NCI-H1694 treated with DMSO at 0.1 percent for 48 hours (cell line): Measurements from ENCODE around the gene OR6S1.
A peak's percentile ranks its signal among the peaks of the same experiment; 100 is the strongest.

Source experiments
- DNase-seq: peaks from one replicate; lab custom pipeline; 2025; lab: John Stamatoyannopoulos, UW

The OR6S1 gene

DNA sequence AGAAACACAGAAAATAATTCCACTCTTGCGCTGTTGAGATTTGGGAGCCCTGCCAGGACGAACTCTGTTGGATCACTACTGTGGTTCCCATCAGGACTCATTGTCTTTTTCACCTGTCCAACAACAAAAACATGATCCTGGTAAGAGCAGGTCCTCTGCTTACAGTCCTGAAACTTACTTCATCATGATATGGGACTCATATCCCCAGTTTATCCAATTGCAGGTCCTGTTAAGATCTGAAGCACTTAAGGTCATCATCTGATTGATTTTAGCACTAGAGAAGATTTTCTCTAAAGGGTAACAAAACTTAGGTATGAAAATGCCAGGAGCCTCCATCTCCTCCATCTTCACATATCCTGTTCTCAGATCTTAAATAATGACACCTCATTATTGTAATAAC lies at the start of gene OR6S1:
TSS of gene OR6S1 (minus strand) at position 101 of the 400 bp plus-strand sequence. CDS start at position 101, 0 bp downstream.
- no peak for DNase-seq

DNA sequence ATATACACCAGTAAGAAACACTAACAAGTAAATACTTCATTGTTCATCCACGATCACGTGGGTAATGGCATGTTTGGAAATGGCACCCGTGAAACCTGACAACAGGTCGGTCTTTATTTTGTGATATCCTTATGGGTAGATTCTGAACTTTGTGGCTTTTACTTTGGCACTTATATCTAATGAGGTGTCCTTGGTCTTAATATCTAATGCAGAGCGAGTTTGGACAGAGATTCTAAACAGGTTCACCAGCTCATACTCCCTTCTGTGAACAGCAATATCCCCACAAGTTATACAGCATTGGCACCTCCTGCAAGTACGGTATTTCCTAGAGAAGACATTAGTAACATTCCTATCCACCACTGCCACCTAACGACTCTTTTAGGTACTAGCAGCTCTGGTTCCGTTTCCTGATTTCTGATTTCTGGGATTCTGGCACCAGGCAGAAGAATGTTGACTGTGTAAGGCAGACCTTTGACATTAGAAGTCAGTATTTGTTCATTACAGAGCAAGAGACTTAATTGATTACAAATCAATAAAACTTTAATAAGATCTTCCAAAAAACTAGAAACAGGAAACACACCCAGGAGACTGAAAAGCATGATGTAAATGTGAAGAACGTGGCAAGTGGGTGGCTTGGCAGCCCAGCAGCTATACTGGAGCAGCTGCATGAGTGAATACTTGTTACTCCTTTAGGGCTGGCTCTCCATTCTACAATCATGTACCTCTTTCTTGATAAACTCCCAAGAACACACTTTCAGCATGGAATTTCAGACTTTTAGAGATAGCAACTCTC lies 49.6 kb upstream of the OR6S1 start:
- peak; percentile 91 for DNase-seq

- no peak for DNase-seq
Measured at GRCh38 chr14:20688167-20688839, 46.8 kb upstream of the OR6S1 start, which contains the start of gene ANG. ANG (plus strand) TSS chr14:20688764; CDS start chr14:20693565, 4,801 bp downstream.

GRCh38 chr14:20687362-20688166 lies 46.1 kb upstream of the OR6S1 start:
- no peak for DNase-seq

DNA sequence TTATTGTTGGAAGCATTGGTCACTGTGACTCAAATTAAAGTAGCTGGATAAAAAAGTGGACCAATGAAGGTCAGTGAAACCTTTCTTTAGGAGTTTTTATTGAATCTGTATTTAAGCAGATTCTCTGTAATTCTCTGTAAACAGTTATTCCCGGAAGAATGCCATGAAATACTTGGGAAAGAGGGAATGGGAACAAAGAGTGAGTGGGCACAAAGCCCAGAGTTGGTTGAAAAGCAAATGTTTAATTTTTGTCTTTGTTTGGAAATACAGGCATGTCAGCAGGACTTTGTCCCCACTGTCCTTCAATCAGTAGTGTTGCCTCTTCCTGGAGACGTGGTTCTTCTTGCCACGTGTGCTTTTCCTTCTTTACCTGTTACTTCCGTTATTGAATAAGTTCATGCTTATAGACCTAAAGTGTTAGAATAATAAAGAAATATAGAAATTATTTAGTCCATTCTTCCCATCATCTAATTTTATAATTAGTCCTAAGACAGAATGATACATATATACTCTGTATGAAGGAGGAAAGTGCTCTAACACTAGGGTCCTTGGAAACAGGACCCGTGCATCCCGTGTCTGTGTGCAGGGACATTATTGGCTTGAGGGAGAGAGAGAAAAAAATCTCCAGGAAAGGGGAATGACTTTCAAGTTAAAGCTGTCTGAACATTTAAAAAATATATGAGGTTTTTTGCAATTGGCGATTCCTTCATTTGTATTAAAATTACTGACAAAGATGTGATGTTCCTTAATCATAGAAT lies 45.1 kb upstream of the OR6S1 start:
- no peak for DNase-seq

GRCh38 chr14:20684662-20685456 lies 43.4 kb upstream of the OR6S1 start:
- DNase-seq, result no peak

DNA sequence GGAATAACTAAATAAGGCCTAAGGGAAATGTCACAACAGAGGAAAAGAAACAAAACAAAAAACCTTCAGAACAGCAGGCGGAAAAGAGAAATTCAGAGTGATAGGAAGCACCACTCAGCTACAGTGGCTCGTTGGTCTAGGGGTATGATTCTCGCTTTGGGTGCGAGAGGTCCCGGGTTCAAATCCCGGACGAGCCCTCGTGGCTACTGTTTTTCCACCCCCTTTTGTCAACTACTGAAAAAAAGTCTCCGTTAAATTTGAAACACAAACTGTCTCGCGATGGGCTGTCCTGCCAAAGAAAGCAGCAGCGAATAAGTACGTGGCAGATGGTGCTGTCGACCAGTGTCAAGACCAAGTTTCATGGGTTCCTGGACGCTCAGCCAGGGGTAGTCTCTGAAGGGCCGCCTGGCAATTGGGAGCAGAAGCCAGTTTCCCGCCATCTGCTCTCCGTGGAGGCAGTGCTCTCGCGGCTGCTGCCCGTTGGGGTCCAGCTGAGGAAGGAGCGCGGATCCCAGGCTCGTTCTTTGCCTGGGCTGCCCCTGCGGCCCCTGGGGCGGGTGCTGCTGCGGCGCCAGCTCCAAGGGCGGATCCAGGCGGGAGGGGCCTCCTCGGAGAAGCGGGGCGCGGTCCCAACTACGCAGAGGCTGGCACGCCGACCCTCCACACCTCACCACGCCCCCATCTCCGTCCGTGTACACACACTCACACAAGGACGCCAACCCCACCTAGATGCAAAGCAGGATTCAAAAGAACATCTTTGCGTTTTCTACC lies 42.6 kb upstream of the OR6S1 start, which contains the start of gene RNASE4:
TSS of gene RNASE4 (plus strand) at position 670 of the 771 bp plus-strand sequence. CDS start 14,812 bp downstream, outside the sequence.
- peak; percentile 82 for DNase-seq

DNA sequence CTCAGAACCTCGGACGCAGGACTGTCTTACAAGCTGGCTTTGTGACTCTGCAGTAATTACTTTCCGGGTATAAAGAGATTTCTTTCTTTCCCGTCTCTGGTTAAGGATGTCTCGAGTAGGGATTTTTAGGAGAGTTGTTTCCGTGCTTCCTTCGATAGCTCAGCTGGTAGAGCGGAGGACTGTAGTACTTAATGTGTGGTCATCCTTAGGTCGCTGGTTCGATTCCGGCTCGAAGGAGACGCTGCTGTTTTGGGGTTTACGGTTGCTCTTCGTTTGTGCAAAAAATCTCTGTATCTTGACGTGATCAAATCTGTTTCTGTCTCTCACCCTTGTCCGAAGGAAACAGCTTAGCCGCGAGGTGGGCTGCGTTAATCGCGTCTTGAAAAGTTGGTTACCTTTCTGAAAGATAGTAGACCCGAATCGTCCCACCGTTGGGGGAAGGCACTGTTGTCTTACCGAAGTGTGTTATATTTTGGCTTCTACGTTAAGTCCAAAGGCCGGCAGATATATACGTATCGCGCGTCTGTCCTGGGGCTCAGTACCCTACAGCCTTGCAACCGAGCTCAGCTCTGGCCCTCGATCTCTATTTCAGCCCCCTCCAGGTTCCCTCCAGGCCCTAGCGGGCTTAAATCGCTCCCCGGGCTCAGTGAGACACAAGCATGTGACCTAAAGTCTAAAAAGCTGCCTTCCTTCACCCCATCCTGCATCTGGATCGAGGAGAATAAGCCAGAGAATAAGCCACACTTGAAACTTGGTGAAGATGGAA lies 41.8 kb upstream of the OR6S1 start:
- peak; percentile 94 for DNase-seq

DNA sequence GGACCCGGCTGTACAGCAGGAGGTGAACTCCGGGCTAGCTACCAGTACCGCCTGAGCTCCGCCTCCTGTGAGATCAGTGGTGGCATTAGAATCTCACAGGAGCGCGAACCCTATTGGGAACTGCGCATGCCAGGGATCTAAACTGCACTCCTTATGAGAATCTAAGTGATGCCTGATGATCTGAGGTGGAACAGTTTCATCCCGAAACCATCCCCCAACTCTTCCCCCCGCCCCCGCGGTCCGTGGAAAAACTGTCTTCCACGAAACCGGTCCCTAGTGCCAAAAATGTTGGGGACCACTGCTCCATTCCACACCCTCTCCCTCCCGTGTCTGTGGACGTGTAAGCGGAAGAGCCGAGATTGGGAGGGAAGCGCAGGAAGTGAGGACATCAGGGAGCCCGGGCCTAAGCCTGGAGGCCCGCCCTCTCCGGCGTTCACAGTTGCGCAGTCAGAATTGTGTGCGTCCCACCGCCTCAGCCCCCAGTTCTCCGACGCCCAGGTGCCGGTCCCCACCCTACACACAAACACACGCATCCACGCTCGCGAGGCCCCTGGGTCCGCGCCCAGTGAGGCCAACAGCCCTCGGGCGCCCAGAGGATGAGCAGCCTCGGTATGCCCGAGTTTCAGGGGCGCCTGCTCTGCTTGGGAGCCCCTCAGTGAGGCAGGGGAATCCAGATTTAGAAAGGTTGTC lies 41.1 kb upstream of the OR6S1 start:
- DNase-seq, result peak; percentile 96

DNA sequence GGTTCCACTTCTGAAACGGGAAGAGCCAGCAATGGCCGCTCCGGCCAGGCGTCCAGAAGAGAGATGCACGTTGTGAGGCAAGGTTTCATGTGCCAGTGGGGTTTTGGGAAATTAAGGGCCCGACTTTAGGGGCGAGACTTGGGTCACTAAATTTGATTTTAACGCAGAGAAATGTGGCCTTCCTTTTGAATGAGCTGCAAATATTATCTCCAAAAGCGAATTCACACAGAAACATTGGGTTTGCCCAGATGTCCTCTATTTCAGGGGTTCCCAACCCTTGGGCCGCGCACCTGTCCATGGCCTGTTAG lies 40.6 kb upstream of the OR6S1 start:
- no peak for DNase-seq

GRCh38 chr14:20681348-20682126 lies 40.0 kb upstream of the OR6S1 start:
- peak; percentile 81 for DNase-seq

DNA sequence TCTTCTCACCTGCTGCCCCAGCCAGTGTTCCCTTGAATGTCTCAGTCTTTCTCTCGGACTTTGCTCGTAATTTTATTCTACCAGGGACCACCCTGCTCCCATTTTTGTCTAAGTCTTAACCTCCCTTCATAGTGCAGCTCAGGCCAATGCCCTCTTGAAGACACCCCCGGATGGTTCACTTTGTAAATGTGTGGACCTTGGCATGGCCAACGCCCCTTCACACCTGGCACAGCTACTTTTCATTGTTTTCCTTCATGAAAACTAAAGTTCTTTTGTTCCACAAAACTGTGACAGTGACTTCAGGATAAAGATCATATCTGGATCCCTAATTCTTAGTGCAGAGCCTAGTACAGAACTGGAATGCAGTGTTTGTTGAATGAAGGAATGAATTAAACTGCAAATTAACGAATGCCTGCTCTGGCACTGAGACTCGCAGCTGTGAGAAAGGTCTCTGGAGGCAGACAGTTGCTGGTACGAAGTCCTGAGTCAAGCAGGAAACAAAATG lies 39.4 kb upstream of the OR6S1 start:
- no peak for DNase-seq

DNA sequence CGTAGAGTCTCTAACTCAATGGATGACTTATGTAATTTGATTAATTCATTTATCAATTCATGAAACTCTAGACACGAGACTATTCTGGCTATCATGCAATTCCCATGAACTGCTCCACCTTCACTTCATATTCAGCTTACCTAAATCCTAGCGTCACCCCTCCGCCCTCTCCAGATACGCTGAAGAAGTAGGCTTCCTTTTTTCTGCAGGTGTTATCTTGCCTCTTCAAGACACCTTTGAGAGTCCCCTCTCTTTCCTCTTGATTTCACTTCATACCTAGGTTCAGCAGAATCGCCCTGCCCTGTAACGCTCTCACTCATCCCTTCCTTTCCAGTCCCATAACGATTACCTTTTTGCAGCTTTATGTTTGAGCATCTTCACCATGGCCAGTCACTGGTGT lies 38.9 kb upstream of the OR6S1 start:
- no peak for DNase-seq

DNA sequence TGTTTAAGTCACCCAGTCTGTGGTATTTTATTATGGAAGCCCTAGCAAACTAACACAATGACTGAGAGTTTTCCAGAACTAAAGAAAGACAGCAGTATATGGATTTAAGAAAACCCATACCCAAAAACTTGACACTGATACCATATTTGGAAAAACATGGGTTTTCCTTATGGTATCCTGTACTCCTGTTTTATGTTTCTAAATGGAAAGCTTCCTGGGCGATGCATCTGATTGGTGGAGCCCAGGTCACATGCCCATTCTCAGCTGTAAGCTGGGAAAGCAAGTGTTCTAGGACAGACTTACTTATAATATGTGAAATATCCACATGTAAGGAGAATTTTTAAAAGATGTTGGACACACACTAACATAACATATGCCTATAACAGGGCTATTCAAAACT lies 38.4 kb upstream of the OR6S1 start:
- no peak for DNase-seq

DNA sequence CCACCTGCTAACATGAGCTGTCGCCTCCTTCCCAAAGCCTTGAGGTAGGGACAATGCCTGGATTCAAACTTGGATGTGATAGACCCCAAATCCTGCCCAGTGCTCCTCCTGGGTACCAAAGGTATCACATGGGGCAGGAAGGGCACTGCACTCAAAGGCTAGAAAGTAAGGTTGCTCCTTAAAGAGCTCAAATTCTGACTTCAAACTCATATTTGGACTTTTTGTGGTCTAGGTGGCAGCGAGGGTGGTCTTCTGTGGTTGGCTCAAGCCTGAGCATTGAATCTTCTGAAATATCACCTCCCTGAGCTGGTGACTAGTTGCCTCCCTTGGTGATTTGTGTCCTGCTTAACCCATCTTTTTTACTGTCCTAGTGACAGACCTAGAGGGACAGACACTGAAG lies 34.6 kb upstream of the OR6S1 start:
- no peak for DNase-seq

GRCh38 chr14:20675669-20676068 lies 34.2 kb upstream of the OR6S1 start:
- DNase-seq, result no peak

DNA sequence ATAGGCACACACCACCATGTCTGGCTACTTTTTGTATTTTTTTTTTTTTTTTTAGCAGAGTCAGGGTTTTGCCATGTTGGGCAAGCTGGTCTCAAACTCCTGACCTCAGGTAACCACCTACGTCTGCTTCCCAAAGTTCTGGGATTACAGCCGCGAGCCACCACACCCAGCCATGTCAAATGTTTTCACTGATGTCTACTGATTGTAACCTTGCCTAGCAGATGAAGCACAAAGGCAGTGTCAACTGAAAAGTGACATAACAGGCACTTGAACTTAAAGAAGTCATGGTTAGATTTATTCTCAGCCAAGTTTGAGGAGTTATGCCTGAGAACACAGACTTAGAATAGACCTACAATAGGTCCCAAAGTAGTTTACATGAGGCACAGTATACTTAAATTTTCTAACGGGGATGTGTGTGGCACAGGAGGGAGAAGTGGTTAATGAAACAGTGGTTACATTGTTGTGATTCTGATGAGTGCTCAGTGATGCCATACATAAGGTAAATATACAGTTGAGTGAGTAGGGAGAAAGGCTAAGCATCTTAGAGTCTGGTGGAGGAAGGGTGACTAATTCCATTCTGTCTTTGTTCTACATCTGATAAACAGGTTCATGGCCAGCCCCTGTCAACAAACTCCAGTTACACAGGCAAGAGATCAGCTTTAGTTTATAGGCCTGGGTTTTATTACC lies 30.2 kb upstream of the OR6S1 start:
- DNase-seq, result no peak
